Measurements from ENCODE around the gene CFAP92. TPM values are rescaled to one million over a fixed set of nuclear protein-coding genes. Genes with fewer than 3 reads are reported as not detected.

CFAP92 gene
- total RNA-seq, 1 donor from 2014 or later, result 2.7 TPM

GRCh38 chr3:128969993-128970739 is 23.7 kb downstream of the CFAP92 start:
- H3K4me1 Mint-ChIP-seq (ENCODE audit: low read depth), result no peaks in the 10 kb centered on the region
- peak; percentile 96 for TF ChIP-seq CTCF (IDR thresholded peaks at IDR 0.05; ENCODE audit: unreplicated experiment)
- H3K4me3 Mint-ChIP-seq (ENCODE audit: low read depth), result no peak overlapping the region
- H3K36me3 Mint-ChIP-seq (ENCODE audit: insufficient read depth), result no peaks in the 10 kb centered on the region
- DNase-seq (ENCODE audit: low spot score, unreplicated experiment), result peak; percentile 42
- H3K27ac Mint-ChIP-seq, result no peak overlapping the region
- H3K9me3 Mint-ChIP-seq (ENCODE audit: low read depth), result no peaks in the 10 kb centered on the region
- no peaks in the 10 kb centered on the region for H3K27me3 Mint-ChIP-seq

- no peak for DNase-seq (ENCODE audit: low spot score, unreplicated experiment)
- TF ChIP-seq CTCF (IDR thresholded peaks at IDR 0.05; ENCODE audit: unreplicated experiment), result no peak
- no peaks in the 10 kb centered on the region for H3K36me3 Mint-ChIP-seq (ENCODE audit: insufficient read depth)
- H3K27me3 Mint-ChIP-seq, result peaks cover 6% of the 10 kb centered on the region
- no peak overlapping the region for H3K27ac Mint-ChIP-seq
- H3K9me3 Mint-ChIP-seq (ENCODE audit: low read depth), result no peaks in the 10 kb centered on the region
- no peak overlapping the region for H3K4me3 Mint-ChIP-seq (ENCODE audit: low read depth)
- H3K4me1 Mint-ChIP-seq (ENCODE audit: low read depth), result no peaks in the 10 kb centered on the region
Measured at GRCh38 chr3:128967748-128968355, 26.0 kb downstream of the CFAP92 start.

GRCh38 chr3:128965818-128966217 is 28.1 kb downstream of the CFAP92 start:
- Mint-ChIP-seq H3K4me1 (ENCODE audit: low read depth) (no peaks in the 10 kb centered on the region), H3K27ac (no peak overlapping the region), H3K27me3 (peaks cover 25% of the 10 kb centered on the region), H3K9me3 (ENCODE audit: low read depth) (no peaks in the 10 kb centered on the region), H3K36me3 (ENCODE audit: insufficient read depth) (no peaks in the 10 kb centered on the region), H3K4me3 (ENCODE audit: low read depth) (no peak overlapping the region)
- no peak for DNase-seq (ENCODE audit: low spot score, unreplicated experiment)
- TF ChIP-seq CTCF (IDR thresholded peaks at IDR 0.05; ENCODE audit: unreplicated experiment), result no peak

- Mint-ChIP-seq H3K4me1 (ENCODE audit: low read depth) (no peaks in the 10 kb centered on the region), H3K27me3 (peaks cover 30% of the 10 kb centered on the region), H3K9me3 (ENCODE audit: low read depth) (no peaks in the 10 kb centered on the region), H3K36me3 (ENCODE audit: insufficient read depth) (no peaks in the 10 kb centered on the region), H3K4me3 (ENCODE audit: low read depth) (no peak overlapping the region), H3K27ac (no peak overlapping the region)
- no peak for DNase-seq (ENCODE audit: low spot score, unreplicated experiment)
- TF ChIP-seq CTCF (IDR thresholded peaks at IDR 0.05; ENCODE audit: unreplicated experiment), result no peak
Measured at GRCh38 chr3:128965280-128965679, 28.6 kb downstream of the CFAP92 start.

GRCh38 chr3:128956440-128956839 is 37.4 kb downstream of the CFAP92 start:
- Mint-ChIP-seq H3K9me3 (ENCODE audit: low read depth) (peaks cover 14% of the 10 kb centered on the region), H3K4me3 (ENCODE audit: low read depth) (no peak overlapping the region), H3K4me1 (ENCODE audit: low read depth) (no peaks in the 10 kb centered on the region), H3K36me3 (ENCODE audit: insufficient read depth) (peaks cover 5% of the 10 kb centered on the region), H3K27me3 (peaks cover 18% of the 10 kb centered on the region), H3K27ac (no peak overlapping the region)
- no peak for TF ChIP-seq CTCF (IDR thresholded peaks at IDR 0.05; ENCODE audit: unreplicated experiment)
- no peak for DNase-seq (ENCODE audit: low spot score, unreplicated experiment)
